Thyroid gland (tissue), 4 donors: ENCODE results near the gene SAMD14. TPM values are rescaled to one million over a fixed set of nuclear protein-coding genes. Genes with fewer than 3 reads are reported as not detected.

Source experiments
- DNase-seq, 2 donors: peaks; one replicate each; pipeline ENCODE4 v3.0.0-alpha.2; 2019
- H3K27ac ChIP-seq, 3 donors: fragments of 200-600 bp; sonication (generic); 1 replicate in 2 of 3; 2 replicates in 1 of 3; pipeline ENCODE4 v1.5.1; 2016 to 2019; ENCODE audit warnings: mild to moderate bottlenecking in 1 of 3, moderate library complexity in 1 of 3
- H3K27me3 ChIP-seq: fragments of 200-600 bp; sonication (generic); one replicate; pipeline ENCODE4 v1.5.1; 2019
- H3K36me3 ChIP-seq, 2 donors: fragments of 200-600 bp; sonication (generic); one replicate each; pipeline ENCODE4 v1.5.1; 2016 to 2019
- H3K4me1 ChIP-seq, 2 donors: fragments of 200-600 bp; sonication (generic); one replicate each; pipeline ENCODE4 v1.5.1; 2017 to 2019
- H3K4me3 ChIP-seq, 3 donors: fragments of 200-600 bp; sonication (generic); replicated peaks in 1 of 3; 1 replicate in 2 of 3; 2 replicates in 1 of 3; pipeline ENCODE4 v1.5.1; 2016; ENCODE audit warnings: mild to moderate bottlenecking in 1 of 3
- H3K9me3 ChIP-seq: fragments of 200-600 bp; sonication (generic); one replicate; pipeline ENCODE4 v1.5.1; 2017
- CTCF ChIP-seq, 6 experiments: fragments of 200-600 bp in 3 of 6; fragments of 450-650 bp in 3 of 6; sonication (generic) in 3 of 6; IDR thresholded peaks; one replicate each; pipeline ENCODE4 v1.5.1; 2016 to 2019; ENCODE audit warnings: antibody characterized with exemption in 6 of 6, mild to moderate bottlenecking in 2 of 6, inconsistent platforms in 1 of 6, moderate library complexity in 1 of 6
- POLR2A ChIP-seq, 2 donors: fragments of 450-650 bp; IDR thresholded peaks; one replicate each; pipeline ENCODE4 v1.6.1; 2017; ENCODE audit warnings: antibody characterized with exemption in 2 of 2, mild to moderate bottlenecking in 2 of 2, moderate library complexity in 1 of 2
- WGBS, 2 donors: methylation state at CpG; one replicate each; pipeline ENCODE4 v1.1.5; 2017; 5-methylcytosine and 5-hydroxymethylcytosine counted together
- intact Hi-C: fragments of 100-400 bp; cut with DNase I; formaldehyde crosslinking; loops from one replicate; pipeline ENCODE4 v1.15.1; 2023
- total RNA-seq, 4 donors: library from RNA; depleted of rRNA; stranded (reverse); fragments of >200 nt; gene quantifications; one replicate each; pipeline ENCODE4 v1.2.3, GENCODE V29; 2016

Gene SAMD14
- total RNA-seq, 4 donors from 2014 or later = 0.24 to 0.81 (median 0.58) TPM

- H3K27ac ChIP-seq = no peak overlapping the region
- peaks cover 34 to 40% of the 10 kb centered on the region in 2 donors for H3K36me3 ChIP-seq
- TF ChIP-seq CTCF (IDR thresholded peaks at IDR 0.05) (no peak), POLR2A (IDR thresholded peaks at IDR 0.05) (no peak)
- WGBS, 2 donors = 89 to 95% methylated on average over 20 to 21 of the region's 21 CpGs
- no peaks in the 10 kb centered on the region for H3K9me3 ChIP-seq
- no peaks in the 10 kb centered on the region for H3K27me3 ChIP-seq
- peaks cover 23 to 24% of the 10 kb centered on the region in 2 donors for H3K4me1 ChIP-seq
- no peak overlapping the region for H3K4me3 ChIP-seq
- no peak for DNase-seq
- intact Hi-C loops = no loop called here
Measured at GRCh38 chr17:50105811-50106210, 24.1 kb downstream of the SAMD14 start.

GRCh38 chr17:50103941-50104340 lies 26.0 kb downstream of the SAMD14 start:
- Histone ChIP-seq H3K27ac (no peak overlapping the region), H3K4me1 (peaks cover 27 to 30% of the 10 kb centered on the region in 2 donors), H3K4me3 (no peak overlapping the region), H3K27me3 (no peaks in the 10 kb centered on the region), H3K9me3 (no peaks in the 10 kb centered on the region), H3K36me3 (peaks cover 25 to 39% of the 10 kb centered on the region in 2 donors)
- no peak for DNase-seq
- TF ChIP-seq CTCF (IDR thresholded peaks at IDR 0.05) = no peak
- TF ChIP-seq POLR2A (IDR thresholded peaks at IDR 0.05) = no peak
- WGBS, 2 donors = 94 to 96% methylated on average over 2 to 5 of the region's 5 CpGs
- intact Hi-C loops = no loop called here

- Histone ChIP-seq H3K27ac (no peak overlapping the region), H3K36me3 (peaks cover 29 to 32% of the 10 kb centered on the region in 2 donors), H3K9me3 (no peaks in the 10 kb centered on the region), H3K4me1 (peaks cover 27 to 30% of the 10 kb centered on the region in 2 donors), H3K27me3 (no peaks in the 10 kb centered on the region), H3K4me3 (no peak overlapping the region)
- intact Hi-C loops = no loop called here
- TF ChIP-seq POLR2A (IDR thresholded peaks at IDR 0.05) (no peak), CTCF (IDR thresholded peaks at IDR 0.05) (no peak)
- WGBS, 2 donors = 72 to 82% methylated on average over 2 of the region's 2 CpGs
- DNase-seq = no peak
Measured at GRCh38 chr17:50103252-50103651, 26.7 kb downstream of the SAMD14 start.

GRCh38 chr17:50102164-50102991 lies 27.6 kb downstream of the SAMD14 start:
- intact Hi-C loops = no loop called here
- DNase-seq = peak; percentile 89 to 95
- H3K4me3 ChIP-seq = no peak overlapping the region
- TF ChIP-seq POLR2A (IDR thresholded peaks at IDR 0.05) (no peak), CTCF (IDR thresholded peaks at IDR 0.05) (no peak)
- H3K27ac ChIP-seq = peak overlapping the region; percentile 50 to 86 (median 84)
- H3K27me3 ChIP-seq = no peaks in the 10 kb centered on the region
- no peaks in the 10 kb centered on the region for H3K9me3 ChIP-seq
- peaks cover 27 to 30% of the 10 kb centered on the region in 2 donors for H3K4me1 ChIP-seq
- WGBS, 2 donors = 55 to 81% methylated on average over 14 of the region's 15 CpGs
- H3K36me3 ChIP-seq = peaks cover 23 to 30% of the 10 kb centered on the region in 2 donors
